Tibial nerve (tissue), 4 donors: ENCODE measurements around the gene UTF1.

Experiments used
- EP300 ChIP-seq, 2 donors: sonication (generic); formaldehyde crosslinking; IDR thresholded peaks; one replicate each; pipeline ENCODE4 v1.6.1; 2017; ENCODE audit warnings: antibody characterized with exemption in 2 of 2, mild to moderate bottlenecking in 1 of 2
- POLR2A ChIP-seq, 2 donors: fragments of 450-650 bp; IDR thresholded peaks; one replicate each; pipeline ENCODE4 v1.6.1; 2017; ENCODE audit warnings: antibody characterized with exemption in 2 of 2, mild to moderate bottlenecking in 2 of 2, moderate library complexity in 2 of 2
- TF ChIP-seq, protein P1 (sequence below), 5 experiments: fragments of 200-600 bp in 3 of 5; fragments of 450-650 bp in 2 of 5; sonication (generic) in 3 of 5; IDR thresholded peaks; one replicate each; pipeline ENCODE4 v1.5.1; 2016 to 2019; ENCODE audit warnings: antibody characterized with exemption in 5 of 5, mild to moderate bottlenecking in 3 of 5, moderate library complexity in 2 of 5

GRCh38 chr10:133209641-133210040 is 20.4 kb upstream of the UTF1 start:
- TF ChIP-seq EP300 (IDR thresholded peaks at IDR 0.05): no peak
- TF ChIP-seq, protein P1, sequence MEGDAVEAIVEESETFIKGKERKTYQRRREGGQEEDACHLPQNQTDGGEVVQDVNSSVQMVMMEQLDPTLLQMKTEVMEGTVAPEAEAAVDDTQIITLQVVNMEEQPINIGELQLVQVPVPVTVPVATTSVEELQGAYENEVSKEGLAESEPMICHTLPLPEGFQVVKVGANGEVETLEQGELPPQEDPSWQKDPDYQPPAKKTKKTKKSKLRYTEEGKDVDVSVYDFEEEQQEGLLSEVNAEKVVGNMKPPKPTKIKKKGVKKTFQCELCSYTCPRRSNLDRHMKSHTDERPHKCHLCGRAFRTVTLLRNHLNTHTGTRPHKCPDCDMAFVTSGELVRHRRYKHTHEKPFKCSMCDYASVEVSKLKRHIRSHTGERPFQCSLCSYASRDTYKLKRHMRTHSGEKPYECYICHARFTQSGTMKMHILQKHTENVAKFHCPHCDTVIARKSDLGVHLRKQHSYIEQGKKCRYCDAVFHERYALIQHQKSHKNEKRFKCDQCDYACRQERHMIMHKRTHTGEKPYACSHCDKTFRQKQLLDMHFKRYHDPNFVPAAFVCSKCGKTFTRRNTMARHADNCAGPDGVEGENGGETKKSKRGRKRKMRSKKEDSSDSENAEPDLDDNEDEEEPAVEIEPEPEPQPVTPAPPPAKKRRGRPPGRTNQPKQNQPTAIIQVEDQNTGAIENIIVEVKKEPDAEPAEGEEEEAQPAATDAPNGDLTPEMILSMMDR (IDR thresholded peaks at IDR 0.05): no peak
- TF ChIP-seq POLR2A (IDR thresholded peaks at IDR 0.05): no peak
